Cardiac fibroblast (primary cell): ENCODE measurements around the gene ERAL1.

Experiments used
- DNase-seq, 2 donors: peaks; one replicate each; pipeline versions ENCODE4 v3.0.0 to v3.0.0-alpha.2; 2010; ENCODE audit warnings: low read depth in 2 of 2
- H3K4me3 ChIP-seq, 2 donors: replicated peaks in 1 of 2; 1 replicate in 1 of 2; 2 replicates in 1 of 2; pipeline ENCODE4 v1.5.1; 2011; ENCODE audit warnings: low read depth in 2 of 2, low read length in 2 of 2, mild to moderate bottlenecking in 2 of 2, moderate library complexity in 1 of 2
- CTCF ChIP-seq: IDR thresholded peaks from one replicate; pipeline ENCODE4 v1.5.1; 2011; ENCODE audit warnings: low read depth, mild to moderate bottlenecking, low read length, inconsistent platforms

The ERAL1 gene

DNA sequence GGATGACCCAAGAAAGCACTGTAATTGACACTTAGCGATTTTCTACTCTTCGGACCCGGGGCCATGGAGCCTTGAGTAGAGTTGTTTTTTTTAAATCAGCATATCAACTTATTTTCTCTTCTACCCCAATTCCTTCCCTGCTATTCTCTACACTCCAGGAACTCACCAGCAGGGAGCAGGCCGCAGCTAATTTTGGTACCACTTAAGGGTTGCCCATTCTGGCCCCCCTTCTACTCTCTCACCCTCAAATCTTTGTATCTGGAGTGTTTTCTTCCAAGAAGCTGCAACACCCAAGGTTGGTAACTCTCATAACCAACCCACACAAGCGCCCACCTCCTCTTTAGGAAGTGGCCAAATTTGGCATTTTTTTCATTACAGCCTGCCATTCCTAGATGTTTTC lies 5.5 kb upstream of the ERAL1 start:
- TF ChIP-seq CTCF: no peak
- no peak overlapping the region for H3K4me3 ChIP-seq
- peak in 1 of 2 donors; percentile 22 for DNase-seq

- H3K4me3 ChIP-seq: no peak overlapping the region
- DNase-seq: no peak
- TF ChIP-seq CTCF: no peak
Measured at GRCh38 chr17:28853295-28853694, 1.5 kb upstream of the ERAL1 start.

DNA sequence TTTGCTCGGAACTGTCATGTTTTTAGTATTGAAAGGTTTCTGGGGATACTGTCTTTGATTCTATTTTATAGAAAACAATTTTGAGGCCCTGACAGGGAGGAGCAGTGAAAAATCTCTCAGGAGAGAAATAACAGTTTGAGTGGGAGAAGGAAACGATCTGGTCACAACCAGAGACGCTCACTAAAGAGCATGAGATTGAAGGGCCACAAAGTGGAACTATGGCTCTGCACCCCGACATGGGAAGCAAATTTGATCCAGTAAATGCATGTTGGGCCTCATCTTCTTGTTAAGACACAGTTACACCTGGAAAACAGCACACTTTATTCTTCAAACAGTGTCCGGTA lies 492 bp downstream of the ERAL1 start:
- H3K4me3 ChIP-seq: peak overlapping the region; percentile 73 to 82
- no peak for TF ChIP-seq CTCF
- DNase-seq: no peak

DNA sequence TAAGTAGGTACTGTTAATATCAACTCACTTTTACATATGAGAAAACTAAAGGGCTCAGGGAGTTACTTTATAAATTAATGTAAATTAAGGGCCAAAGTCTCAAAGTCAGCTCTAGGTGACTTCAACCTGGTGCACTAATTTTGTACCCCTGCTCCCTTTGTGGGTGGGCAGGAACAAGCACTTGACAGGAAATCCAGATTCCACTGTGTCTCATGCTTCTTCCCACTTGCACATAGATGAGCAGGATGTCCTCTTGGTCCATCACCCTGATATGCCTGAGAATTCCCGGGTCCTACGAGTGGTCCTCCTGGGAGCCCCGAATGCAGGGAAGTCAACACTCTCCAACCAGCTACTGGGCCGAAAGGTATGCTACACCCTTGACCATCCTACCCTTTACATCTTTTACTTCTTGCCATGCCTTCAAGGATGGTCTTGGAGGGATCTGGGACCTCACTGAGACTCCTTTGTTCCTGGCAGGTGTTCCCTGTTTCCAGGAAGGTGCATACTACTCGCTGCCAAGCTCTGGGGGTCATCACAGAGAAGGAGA lies 1.3 kb downstream of the ERAL1 start:
- no peak for TF ChIP-seq CTCF
- no peak for DNase-seq
- no peak overlapping the region for H3K4me3 ChIP-seq

- DNase-seq: no peak
- TF ChIP-seq CTCF: no peak
- no peak overlapping the region for H3K4me3 ChIP-seq
Measured at GRCh38 chr17:28857905-28858800, 3.3 kb downstream of the ERAL1 start.

GRCh38 chr17:28858801-28859355 lies 4.1 kb downstream of the ERAL1 start:
- DNase-seq: no peak
- no peak for TF ChIP-seq CTCF

More at GRCh38 chr17:28858801-28859355, 4.1 kb downstream of the ERAL1 start:
- no peak overlapping the region for H3K4me3 ChIP-seq
